SK-N-SH (cell line): Measurements from ENCODE around the gene SEMA3A. TPM values are rescaled to one million over a fixed set of nuclear protein-coding genes. Genes with fewer than 3 reads are reported as not detected.
A peak's percentile ranks its signal among the peaks of the same experiment; 100 is the strongest.

Source experiments
- CTCF ChIA-PET: fragments of 300-600, 350-600 bp; formaldehyde crosslinking; extraction: SDS; loops from one replicate; lab custom pipeline; 2021; lab: Yijun Ruan, JAX
- POLR2A ChIA-PET: fragments of 350-600 bp; sonication (Branson Sonifier 250); formaldehyde crosslinking; extraction: SDS; loops from one replicate; lab custom pipeline; 2020; ENCODE audit warnings: antibody characterized with exemption, inconsistent platforms; lab: Yijun Ruan, JAX
- DNase-seq: peaks from one replicate; pipeline ENCODE4 v3.0.0; 2012
- H2AFZ ChIP-seq: fragments of 200-600 bp; sonication (generic); 2 replicates; pipeline ENCODE4 v1.8.1; 2016; ENCODE audit warnings: antibody characterized with exemption, mild to moderate bottlenecking, low read depth
- H3F3A ChIP-seq: fragments of 200-600 bp; sonication (generic); replicated peaks from 2 replicates; pipeline ENCODE3; 2016; ENCODE audit warnings: antibody characterized with exemption, mild to moderate bottlenecking; ENCODE audit not compliant: insufficient read depth
- H3K27ac ChIP-seq, 2 experiments: fragments of 200-500 bp in 1 of 2; fragments of 200-600 bp in 1 of 2; sonication (Bioruptor generic) in 1 of 2; sonication (generic), shearing (Covaris generic) in 1 of 2; 2 replicates each; pipeline versions ENCODE4 v1.5.1 to v1.6.1; 2014 to 2016; ENCODE audit warnings: low read depth in 2 of 2, inconsistent platforms in 1 of 2, low read length in 1 of 2, mild to moderate bottlenecking in 1 of 2, mixed read lengths in 1 of 2
- H3K27me3 ChIP-seq: fragments of 200-600 bp; sonication (generic), shearing (Covaris generic); 2 replicates; pipeline ENCODE4 v1.6.1; 2016; ENCODE audit warnings: mixed run types; ENCODE audit not compliant: insufficient read depth
- H3K36me3 ChIP-seq, 2 experiments: fragments of 200-500 bp in 1 of 2; fragments of 200-600 bp in 1 of 2; sonication (Bioruptor generic) in 1 of 2; sonication (generic) in 1 of 2; replicated peaks in 1 of 2; 2 replicates each; pipeline versions ENCODE3 to v1.5.1; 2014 to 2016; ENCODE audit warnings: low read length in 1 of 2, mild to moderate bottlenecking in 1 of 2; ENCODE audit not compliant: insufficient read depth in 2 of 2, control insufficient read depth in 1 of 2
- H3K4me1 ChIP-seq, 2 experiments: fragments of 200-500 bp in 1 of 2; fragments of 200-600 bp in 1 of 2; sonication (Bioruptor generic) in 1 of 2; sonication (generic), shearing (Covaris generic) in 1 of 2; 2 replicates each; pipeline versions ENCODE4 v1.5.1 to v1.6.1; 2014 to 2016; ENCODE audit warnings: low read depth in 1 of 2, low read length in 1 of 2, mixed run types in 1 of 2; ENCODE audit not compliant: insufficient read depth in 2 of 2, control insufficient read depth in 1 of 2
- H3K4me2 ChIP-seq: fragments of 200-600 bp; sonication (generic), shearing (Covaris generic); 2 replicates; pipeline ENCODE4 v1.6.1; 2017; ENCODE audit warnings: mixed run types
- H3K4me3 ChIP-seq, 2 experiments: fragments of 200-500 bp in 1 of 2; fragments of 200-600 bp in 1 of 2; sonication (Bioruptor generic) in 1 of 2; sonication (generic), shearing (Covaris generic) in 1 of 2; 2 replicates each; pipeline versions ENCODE4 v1.5.1 to v1.8.1; 2014 to 2016; ENCODE audit warnings: low read depth in 2 of 2, inconsistent platforms in 1 of 2, low read length in 1 of 2, mild to moderate bottlenecking in 1 of 2, mixed read lengths in 1 of 2, moderate library complexity in 1 of 2
- H3K79me2 ChIP-seq: fragments of 200-600 bp; sonication (generic); 2 replicates; pipeline ENCODE4 v1.8.1; 2017; ENCODE audit warnings: mild to moderate bottlenecking; ENCODE audit not compliant: insufficient read depth
- H3K9ac ChIP-seq: fragments of 200-600 bp; sonication (generic); 2 replicates; pipeline ENCODE4 v1.6.1; 2017; ENCODE audit warnings: mixed run types
- H3K9me2 ChIP-seq: fragments of 200-600 bp; sonication (generic); 2 replicates; pipeline ENCODE4 v1.6.1; 2017; ENCODE audit warnings: mixed run types
- H3K9me3 ChIP-seq: fragments of 200-600 bp; sonication (generic); 2 replicates; pipeline ENCODE4 v1.6.1; 2017; ENCODE audit warnings: mixed run types, mild to moderate bottlenecking, moderate library complexity
- H4K20me1 ChIP-seq: fragments of 200-600 bp; sonication (generic); 2 replicates; pipeline ENCODE4 v1.6.1; 2017; ENCODE audit warnings: mild to moderate bottlenecking, mixed run types; ENCODE audit not compliant: insufficient read depth
- ELF1 ChIP-seq: IDR thresholded peaks from 2 replicates; pipeline ENCODE4 v1.4.0; 2012
- EP300 ChIP-seq, 2 experiments: IDR thresholded peaks; 2 replicates each; pipeline versions ENCODE4 v1.4.0 to v1.6.1; 2012; ENCODE audit warnings: borderline replicate concordance in 1 of 2, low read depth in 1 of 2, low read length in 1 of 2
- EZH2phosphoT487 ChIP-seq: fragments of 200-600 bp; sonication (generic); IDR thresholded peaks from 2 replicates; pipeline ENCODE4 v1.6.1; 2017; ENCODE audit warnings: low read depth, mixed run types, mild to moderate bottlenecking, antibody characterized with exemption, moderate library complexity, borderline replicate concordance
- JUND ChIP-seq: IDR thresholded peaks from 2 replicates; pipeline ENCODE4 v1.4.0; 2012
- MAX ChIP-seq: IDR thresholded peaks from 2 replicates; pipeline ENCODE4 v1.4.0; 2012; ENCODE audit warnings: low read depth
- MXI1 ChIP-seq: IDR thresholded peaks from 2 replicates; pipeline ENCODE4 v1.6.1; 2012; ENCODE audit warnings: mild to moderate bottlenecking, low read depth, low read length, improper control_type of control experiment
- NFIC ChIP-seq: IDR thresholded peaks from 2 replicates; pipeline ENCODE4 v1.4.0; 2012; ENCODE audit warnings: borderline replicate concordance
- NRF1 ChIP-seq: IDR thresholded peaks from 2 replicates; pipeline ENCODE4 v1.6.1; 2012; ENCODE audit warnings: low read depth, mild to moderate bottlenecking, low read length
- POLR2AphosphoS5 ChIP-seq: IDR thresholded peaks from 2 replicates; pipeline ENCODE4 v1.6.1; 2012; ENCODE audit warnings: low read depth, low read length
- RAD21 ChIP-seq: IDR thresholded peaks from 2 replicates; pipeline ENCODE4 v1.6.1; 2012; ENCODE audit warnings: mild to moderate bottlenecking, low read length
- RCOR1 ChIP-seq: fragments of 150-350 bp; IDR thresholded peaks from 2 replicates; pipeline ENCODE4 v1.6.1; 2017; ENCODE audit warnings: antibody characterized with exemption, low read length
- REST ChIP-seq: IDR thresholded peaks from 2 replicates; pipeline ENCODE4 v1.6.1; 2012; ENCODE audit warnings: mild to moderate bottlenecking, low read depth, low read length, moderate library complexity
- RFX5 ChIP-seq: IDR thresholded peaks from 2 replicates; pipeline ENCODE4 v1.6.1; 2012; ENCODE audit warnings: mild to moderate bottlenecking, improper control_type of control experiment, low read length
- RXRA ChIP-seq: IDR thresholded peaks from 2 replicates; pipeline ENCODE4 v1.4.0; 2012; ENCODE audit warnings: low read depth, mild to moderate bottlenecking, borderline replicate concordance
- TCF12 ChIP-seq: IDR thresholded peaks from 2 replicates; pipeline ENCODE4 v1.4.0; 2012
- TEAD4 ChIP-seq: IDR thresholded peaks from 2 replicates; pipeline ENCODE4 v1.4.0; 2012; ENCODE audit warnings: mild to moderate bottlenecking, borderline replicate concordance; ENCODE audit not compliant: insufficient read depth
- YY1 ChIP-seq: IDR thresholded peaks from 2 replicates; pipeline ENCODE4 v1.4.0; 2012; ENCODE audit warnings: low read depth, mild to moderate bottlenecking
- polyA plus RNA-seq, 3 experiments: library from polyadenylated mRNA; depleted of rRNA; stranded (reverse); fragments of >200 nt; gene quantifications; 2 replicates each; pipeline ENCODE4 v1.2.3, GENCODE V29; 2012
- TF ChIP-seq, protein P1 (sequence below): IDR thresholded peaks from 2 replicates; pipeline ENCODE4; 2012
- TF ChIP-seq, protein P2 (sequence below): fragments of 150-350 bp; IDR thresholded peaks from 2 replicates; pipeline ENCODE4 v1.6.1; 2016; ENCODE audit warnings: mild to moderate bottlenecking, low read depth, low read length

The SEMA3A gene
- polyA plus RNA-seq, 1 of the 3 experiments (the other 2 are of a cell fraction): 15.9 TPM

GRCh38 chr7:83970081-83970480 is 224.5 kb downstream of the SEMA3A start:
- H3K9me3 ChIP-seq: no peaks in the 10 kb centered on the region
- no peak overlapping the region for H3K9ac ChIP-seq
- H3K27me3 ChIP-seq: no peaks in the 10 kb centered on the region
- no peak overlapping the region for H3K4me2 ChIP-seq
- no peak for DNase-seq
- H2AFZ ChIP-seq: no peak overlapping the region
- H4K20me1 ChIP-seq: no peaks in the 10 kb centered on the region
- H3K36me3 ChIP-seq: no peaks in the 10 kb centered on the region
- H3K4me1 ChIP-seq: no peaks in the 10 kb centered on the region; a peak in 1 of 4 replicates
- no peaks in the 10 kb centered on the region for H3K9me2 ChIP-seq
- H3K79me2 ChIP-seq: no peaks in the 10 kb centered on the region
- no peak overlapping the region for H3K4me3 ChIP-seq
- ChIA-PET POLR2A (no interaction called here), CTCF (interaction anchor here (0.8 to 2.1 kb wide), 4 partner anchors 34 to 1054 kb away, joined by 3 to 7 read pairs (median 5); no protein-coding TSS in a partner anchor)
- H3F3A ChIP-seq: no peaks in the 10 kb centered on the region
- H3K27ac ChIP-seq: no peak overlapping the region
- TF ChIP-seq JUND: 0 out of 2 replicates have a peak, but pooled peaks have one; percentile 7
- no peak for TF ChIP-seq REST
- peak; percentile 14; the same call in 1 of the 2 replicates for TF ChIP-seq TCF12
- no peak for TF ChIP-seq RXRA

- H3K9me2 ChIP-seq: no peaks in the 10 kb centered on the region
- POLR2A ChIA-PET: no interaction called here
- no peaks in the 10 kb centered on the region for H3K27me3 ChIP-seq
- H2AFZ ChIP-seq: no peak overlapping the region
- H4K20me1 ChIP-seq: no peaks in the 10 kb centered on the region
- H3K4me1 ChIP-seq: peaks cover 0 to 7% of the 10 kb centered on the region in 2 experiments; a peak in 1 of 4 replicates
- H3K79me2 ChIP-seq: no peaks in the 10 kb centered on the region
- H3K4me3 ChIP-seq: no peak overlapping the region
- no peak for DNase-seq
- H3K27ac ChIP-seq: no peak overlapping the region
- no peak overlapping the region for H3K4me2 ChIP-seq
- H3K9me3 ChIP-seq: no peaks in the 10 kb centered on the region
- H3K9ac ChIP-seq: no peak overlapping the region
- CTCF ChIA-PET: interaction anchor here (0.7 to 4.8 kb wide), 3 partner anchors 18 to 1060 kb away, joined by 3 to 33 read pairs (median 4); no protein-coding TSS in a partner anchor
- peaks cover 0 to 7% of the 10 kb centered on the region in 2 experiments for H3K36me3 ChIP-seq
- H3F3A ChIP-seq: no peaks in the 10 kb centered on the region
- no peak for TF ChIP-seq MAX
- no peak for TF ChIP-seq TCF12
- no peak for TF ChIP-seq POLR2AphosphoS5
- TF ChIP-seq TEAD4: no peak
- TF ChIP-seq RAD21: no peak
- no peak for TF ChIP-seq EP300 (IDR thresholded peaks at IDR 0.05; ENCODE audit: borderline replicate concordance in 1 of 2, low read depth in 1 of 2, low read length in 1 of 2)
- no peak for TF ChIP-seq NFIC
- TF ChIP-seq, protein P1, sequence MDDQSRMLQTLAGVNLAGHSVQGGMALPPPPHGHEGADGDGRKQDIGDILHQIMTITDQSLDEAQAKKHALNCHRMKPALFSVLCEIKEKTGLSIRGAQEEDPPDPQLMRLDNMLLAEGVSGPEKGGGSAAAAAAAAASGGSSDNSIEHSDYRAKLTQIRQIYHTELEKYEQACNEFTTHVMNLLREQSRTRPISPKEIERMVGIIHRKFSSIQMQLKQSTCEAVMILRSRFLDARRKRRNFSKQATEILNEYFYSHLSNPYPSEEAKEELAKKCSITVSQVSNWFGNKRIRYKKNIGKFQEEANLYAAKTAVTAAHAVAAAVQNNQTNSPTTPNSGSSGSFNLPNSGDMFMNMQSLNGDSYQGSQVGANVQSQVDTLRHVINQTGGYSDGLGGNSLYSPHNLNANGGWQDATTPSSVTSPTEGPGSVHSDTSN: no peak
- TF ChIP-seq RFX5: no peak
- no peak for TF ChIP-seq EZH2phosphoT487
- TF ChIP-seq ELF1: no peak
- TF ChIP-seq MXI1: no peak
- TF ChIP-seq, protein P2, sequence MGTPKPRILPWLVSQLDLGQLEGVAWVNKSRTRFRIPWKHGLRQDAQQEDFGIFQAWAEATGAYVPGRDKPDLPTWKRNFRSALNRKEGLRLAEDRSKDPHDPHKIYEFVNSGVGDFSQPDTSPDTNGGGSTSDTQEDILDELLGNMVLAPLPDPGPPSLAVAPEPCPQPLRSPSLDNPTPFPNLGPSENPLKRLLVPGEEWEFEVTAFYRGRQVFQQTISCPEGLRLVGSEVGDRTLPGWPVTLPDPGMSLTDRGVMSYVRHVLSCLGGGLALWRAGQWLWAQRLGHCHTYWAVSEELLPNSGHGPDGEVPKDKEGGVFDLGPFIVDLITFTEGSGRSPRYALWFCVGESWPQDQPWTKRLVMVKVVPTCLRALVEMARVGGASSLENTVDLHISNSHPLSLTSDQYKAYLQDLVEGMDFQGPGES: no peak
- TF ChIP-seq RXRA: no peak
- no peak for TF ChIP-seq REST
- no peak for TF ChIP-seq NRF1
- no peak for TF ChIP-seq JUND
- TF ChIP-seq YY1: no peak
- TF ChIP-seq RCOR1: no peak
Observed at GRCh38 chr7:83964318-83964717, 230.3 kb downstream of the SEMA3A start.
